ENCODE results near the gene DDX41. TPM values are rescaled to one million over a fixed set of nuclear protein-coding genes. Genes with fewer than 3 reads are reported as not detected.

Gene DDX41
- total and polyA plus RNA-seq, 2 of the 13 experiments (the other 11 are each of a cell fraction or from before 2014, with no cell fraction given) = 62.8 to 105 TPM

DNA sequence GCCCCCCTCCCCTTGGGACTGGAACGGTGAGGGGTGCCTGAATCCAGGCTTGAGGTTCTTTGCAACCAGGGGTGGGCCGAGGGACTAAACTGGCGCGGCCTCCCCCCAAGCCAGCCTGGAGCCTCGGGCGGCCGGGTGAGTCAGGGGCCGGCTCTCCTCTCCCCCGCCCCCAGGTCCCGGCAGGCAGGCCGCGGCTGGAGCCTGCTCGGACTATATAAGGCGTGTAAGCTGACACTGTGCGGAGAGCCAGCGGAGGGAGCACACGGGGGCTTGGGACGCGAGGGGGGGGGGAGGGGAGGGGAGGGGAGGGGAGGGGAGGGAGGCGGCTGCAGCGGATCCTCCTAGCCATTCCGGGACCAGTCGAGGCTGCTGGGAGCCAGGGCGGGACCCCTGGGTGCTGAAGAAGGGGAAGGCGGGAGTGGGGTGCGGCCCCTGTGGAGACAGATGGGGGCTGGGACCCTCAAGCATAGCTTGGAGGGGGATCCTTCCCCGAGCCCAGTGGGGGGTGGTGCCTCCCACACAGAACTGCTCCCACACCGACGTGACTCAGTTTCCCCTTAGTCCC, 20.0 kb downstream of the DDX41 start (continued):
- TF ChIP-seq, protein P1, sequence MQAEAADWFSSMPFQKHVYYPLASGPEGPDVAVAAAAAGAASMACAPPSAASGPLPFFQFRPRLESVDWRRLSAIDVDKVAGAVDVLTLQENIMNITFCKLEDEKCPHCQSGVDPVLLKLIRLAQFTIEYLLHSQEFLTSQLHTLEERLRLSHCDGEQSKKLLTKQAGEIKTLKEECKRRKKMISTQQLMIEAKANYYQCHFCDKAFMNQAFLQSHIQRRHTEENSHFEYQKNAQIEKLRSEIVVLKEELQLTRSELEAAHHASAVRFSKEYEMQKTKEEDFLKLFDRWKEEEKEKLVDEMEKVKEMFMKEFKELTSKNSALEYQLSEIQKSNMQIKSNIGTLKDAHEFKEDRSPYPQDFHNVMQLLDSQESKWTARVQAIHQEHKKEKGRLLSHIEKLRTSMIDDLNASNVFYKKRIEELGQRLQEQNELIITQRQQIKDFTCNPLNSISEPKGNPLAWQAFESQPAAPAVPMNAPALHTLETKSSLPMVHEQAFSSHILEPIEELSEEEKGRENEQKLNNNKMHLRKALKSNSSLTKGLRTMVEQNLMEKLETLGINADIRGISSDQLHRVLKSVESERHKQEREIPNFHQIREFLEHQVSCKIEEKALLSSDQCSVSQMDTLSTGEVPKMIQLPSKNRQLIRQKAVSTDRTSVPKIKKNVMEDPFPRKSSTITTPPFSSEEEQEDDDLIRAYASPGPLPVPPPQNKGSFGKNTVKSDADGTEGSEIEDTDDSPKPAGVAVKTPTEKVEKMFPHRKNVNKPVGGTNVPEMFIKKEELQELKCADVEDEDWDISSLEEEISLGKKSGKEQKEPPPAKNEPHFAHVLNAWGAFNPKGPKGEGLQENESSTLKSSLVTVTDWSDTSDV (CRISPR knock-in tag; IDR thresholded peaks at IDR 0.05) = no peak
- no peak for TF ChIP-seq ZNF24 (IDR thresholded peaks at IDR 0.05)
- peak; percentile 76 for TF ChIP-seq MAZ (IDR thresholded peaks at IDR 0.05; ENCODE audit: borderline replicate concordance, low read depth, low read length)
- TF ChIP-seq MAZ (CRISPR knock-in tag; IDR thresholded peaks at IDR 0.05; ENCODE audit: low read depth) = no peak
- TF ChIP-seq, protein P2, sequence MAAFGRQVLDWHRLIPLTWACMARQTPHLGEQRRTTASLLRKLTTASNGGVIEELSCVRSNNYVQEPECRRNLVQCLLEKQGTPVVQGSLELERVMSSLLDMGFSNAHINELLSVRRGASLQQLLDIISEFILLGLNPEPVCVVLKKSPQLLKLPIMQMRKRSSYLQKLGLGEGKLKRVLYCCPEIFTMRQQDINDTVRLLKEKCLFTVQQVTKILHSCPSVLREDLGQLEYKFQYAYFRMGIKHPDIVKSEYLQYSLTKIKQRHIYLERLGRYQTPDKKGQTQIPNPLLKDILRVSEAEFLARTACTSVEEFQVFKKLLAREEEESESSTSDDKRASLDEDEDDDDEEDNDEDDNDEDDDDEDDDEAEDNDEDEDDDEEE (CRISPR knock-in tag; IDR thresholded peaks at IDR 0.05) = peak; percentile 3; the same call in 1 of the 2 replicates
- TF ChIP-seq SIX4 (CRISPR knock-in tag; IDR thresholded peaks at IDR 0.05) = peak; percentile 93
- TF ChIP-seq, protein P3, sequence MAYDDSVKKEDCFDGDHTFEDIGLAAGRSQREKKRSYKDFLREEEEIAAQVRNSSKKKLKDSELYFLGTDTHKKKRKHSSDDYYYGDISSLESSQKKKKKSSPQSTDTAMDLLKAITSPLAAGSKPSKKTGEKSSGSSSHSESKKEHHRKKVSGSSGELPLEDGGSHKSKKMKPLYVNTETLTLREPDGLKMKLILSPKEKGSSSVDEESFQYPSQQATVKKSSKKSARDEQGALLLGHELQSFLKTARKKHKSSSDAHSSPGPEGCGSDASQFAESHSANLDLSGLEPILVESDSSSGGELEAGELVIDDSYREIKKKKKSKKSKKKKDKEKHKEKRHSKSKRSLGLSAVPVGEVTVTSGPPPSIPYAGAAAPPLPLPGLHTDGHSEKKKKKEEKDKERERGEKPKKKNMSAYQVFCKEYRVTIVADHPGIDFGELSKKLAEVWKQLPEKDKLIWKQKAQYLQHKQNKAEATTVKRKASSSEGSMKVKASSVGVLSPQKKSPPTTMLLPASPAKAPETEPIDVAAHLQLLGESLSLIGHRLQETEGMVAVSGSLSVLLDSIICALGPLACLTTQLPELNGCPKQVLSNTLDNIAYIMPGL (CRISPR knock-in tag; IDR thresholded peaks at IDR 0.05; ENCODE audit: borderline replicate concordance in 1 of 2, low read depth in 1 of 2) = 0 out of 4 replicates have a peak, but pooled peaks of 1 of the 2 experiments have one; percentile 5
- TF ChIP-seq ZNF616 (CRISPR knock-in tag; IDR thresholded peaks at IDR 0.05; ENCODE audit: low read depth) = 0 out of 2 replicates have a peak, but pooled peaks have one; percentile 48
- TF ChIP-seq PCBP1 (IDR thresholded peaks at IDR 0.05; ENCODE audit: borderline replicate concordance, low read depth, low read length) = peak; percentile 97
- TF ChIP-seq ZNF572 (CRISPR knock-in tag; IDR thresholded peaks at IDR 0.05) = no peak
- TF ChIP-seq ZBTB7A (CRISPR knock-in tag; IDR thresholded peaks at IDR 0.05) = 0 out of 2 replicates have a peak, but pooled peaks have one; percentile 33
- TF ChIP-seq, protein P4, sequence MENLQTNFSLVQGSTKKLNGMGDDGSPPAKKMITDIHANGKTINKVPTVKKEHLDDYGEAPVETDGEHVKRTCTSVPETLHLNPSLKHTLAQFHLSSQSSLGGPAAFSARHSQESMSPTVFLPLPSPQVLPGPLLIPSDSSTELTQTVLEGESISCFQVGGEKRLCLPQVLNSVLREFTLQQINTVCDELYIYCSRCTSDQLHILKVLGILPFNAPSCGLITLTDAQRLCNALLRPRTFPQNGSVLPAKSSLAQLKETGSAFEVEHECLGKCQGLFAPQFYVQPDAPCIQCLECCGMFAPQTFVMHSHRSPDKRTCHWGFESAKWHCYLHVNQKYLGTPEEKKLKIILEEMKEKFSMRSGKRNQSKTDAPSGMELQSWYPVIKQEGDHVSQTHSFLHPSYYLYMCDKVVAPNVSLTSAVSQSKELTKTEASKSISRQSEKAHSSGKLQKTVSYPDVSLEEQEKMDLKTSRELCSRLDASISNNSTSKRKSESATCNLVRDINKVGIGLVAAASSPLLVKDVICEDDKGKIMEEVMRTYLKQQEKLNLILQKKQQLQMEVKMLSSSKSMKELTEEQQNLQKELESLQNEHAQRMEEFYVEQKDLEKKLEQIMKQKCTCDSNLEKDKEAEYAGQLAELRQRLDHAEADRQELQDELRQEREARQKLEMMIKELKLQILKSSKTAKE (CRISPR knock-in tag; IDR thresholded peaks at IDR 0.05; ENCODE audit: borderline replicate concordance) = no peak
- TF ChIP-seq, protein P5, sequence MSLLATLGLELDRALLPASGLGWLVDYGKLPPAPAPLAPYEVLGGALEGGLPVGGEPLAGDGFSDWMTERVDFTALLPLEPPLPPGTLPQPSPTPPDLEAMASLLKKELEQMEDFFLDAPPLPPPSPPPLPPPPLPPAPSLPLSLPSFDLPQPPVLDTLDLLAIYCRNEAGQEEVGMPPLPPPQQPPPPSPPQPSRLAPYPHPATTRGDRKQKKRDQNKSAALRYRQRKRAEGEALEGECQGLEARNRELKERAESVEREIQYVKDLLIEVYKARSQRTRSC (CRISPR knock-in tag; IDR thresholded peaks at IDR 0.05; ENCODE audit: low read depth) = no peak
- TF ChIP-seq, protein P6, sequence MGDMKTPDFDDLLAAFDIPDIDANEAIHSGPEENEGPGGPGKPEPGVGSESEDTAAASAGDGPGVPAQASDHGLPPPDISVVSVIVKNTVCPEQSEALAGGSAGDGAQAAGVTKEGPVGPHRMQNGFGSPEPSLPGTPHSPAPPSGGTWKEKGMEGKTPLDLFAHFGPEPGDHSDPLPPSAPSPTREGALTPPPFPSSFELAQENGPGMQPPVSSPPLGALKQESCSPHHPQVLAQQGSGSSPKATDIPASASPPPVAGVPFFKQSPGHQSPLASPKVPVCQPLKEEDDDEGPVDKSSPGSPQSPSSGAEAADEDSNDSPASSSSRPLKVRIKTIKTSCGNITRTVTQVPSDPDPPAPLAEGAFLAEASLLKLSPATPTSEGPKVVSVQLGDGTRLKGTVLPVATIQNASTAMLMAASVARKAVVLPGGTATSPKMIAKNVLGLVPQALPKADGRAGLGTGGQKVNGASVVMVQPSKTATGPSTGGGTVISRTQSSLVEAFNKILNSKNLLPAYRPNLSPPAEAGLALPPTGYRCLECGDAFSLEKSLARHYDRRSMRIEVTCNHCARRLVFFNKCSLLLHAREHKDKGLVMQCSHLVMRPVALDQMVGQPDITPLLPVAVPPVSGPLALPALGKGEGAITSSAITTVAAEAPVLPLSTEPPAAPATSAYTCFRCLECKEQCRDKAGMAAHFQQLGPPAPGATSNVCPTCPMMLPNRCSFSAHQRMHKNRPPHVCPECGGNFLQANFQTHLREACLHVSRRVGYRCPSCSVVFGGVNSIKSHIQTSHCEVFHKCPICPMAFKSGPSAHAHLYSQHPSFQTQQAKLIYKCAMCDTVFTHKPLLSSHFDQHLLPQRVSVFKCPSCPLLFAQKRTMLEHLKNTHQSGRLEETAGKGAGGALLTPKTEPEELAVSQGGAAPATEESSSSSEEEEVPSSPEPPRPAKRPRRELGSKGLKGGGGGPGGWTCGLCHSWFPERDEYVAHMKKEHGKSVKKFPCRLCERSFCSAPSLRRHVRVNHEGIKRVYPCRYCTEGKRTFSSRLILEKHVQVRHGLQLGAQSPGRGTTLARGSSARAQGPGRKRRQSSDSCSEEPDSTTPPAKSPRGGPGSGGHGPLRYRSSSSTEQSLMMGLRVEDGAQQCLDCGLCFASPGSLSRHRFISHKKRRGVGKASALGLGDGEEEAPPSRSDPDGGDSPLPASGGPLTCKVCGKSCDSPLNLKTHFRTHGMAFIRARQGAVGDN (CRISPR knock-in tag; IDR thresholded peaks at IDR 0.05) = peak; percentile 56
- TF ChIP-seq ZNF441 (CRISPR knock-in tag; IDR thresholded peaks at IDR 0.05; ENCODE audit: borderline replicate concordance) = peak; percentile 59; the same call in 1 of the 2 replicates

Data from HepG2 (cell line).